Panc1 (cell line): ENCODE data around the gene OR2H1. TPM values are rescaled to one million over a fixed set of nuclear protein-coding genes. Genes with fewer than 3 reads are reported as not detected.

ENCODE experiments used
- ATAC-seq: fragments of 200-7000 bp; cut with Tn5 transposase; 2 replicates; pipeline ENCODE4 v1.9.1; 2020; ENCODE audit warnings: mild to moderate bottlenecking, moderate library complexity
- BruUV-seq: library from RNA; stranded (reverse); fragments of 400-500 nt; replicated peaks from 2 replicates; lab custom pipeline; 2021; lab: Mats Ljungman, UMichigan
- CTCF ChIA-PET: fragments of 300-600 bp; sonication (Branson Sonifier 250); formaldehyde crosslinking; loops from one replicate; lab custom pipeline; 2022; ENCODE audit warnings: antibody characterized with exemption; lab: Charles Lee
- POLR2A ChIA-PET: fragments of 300-600 bp; sonication (Branson Sonifier 250); formaldehyde crosslinking; loops from one replicate; lab custom pipeline; 2022; ENCODE audit warnings: antibody characterized with exemption; lab: Charles Lee
- DNase-seq: peaks from one replicate; pipeline ENCODE4 v3.0.0-alpha.2; 2010; ENCODE audit warnings: low read depth, low spot score
- H3K27ac ChIP-seq: 2 replicates; pipeline ENCODE4 v1.5.1; 2011; ENCODE audit warnings: mild to moderate bottlenecking, low read length, inconsistent platforms
- H3K27me3 ChIP-seq: fragments of 200-500 bp; sonication (Bioruptor generic); 2 replicates; pipeline ENCODE4 v1.6.0; 2014; ENCODE audit warnings: low read length, inconsistent platforms; ENCODE audit not compliant: control insufficient read depth, insufficient read depth
- H3K36me3 ChIP-seq: fragments of 200-500 bp; sonication (Bioruptor generic); 2 replicates; pipeline ENCODE4 v1.5.1; 2014; ENCODE audit warnings: inconsistent platforms, mild to moderate bottlenecking, low read length, moderate library complexity; ENCODE audit not compliant: control insufficient read depth, insufficient read depth
- H3K4me1 ChIP-seq: 2 replicates; pipeline ENCODE4 v1.5.1; 2011; ENCODE audit warnings: inconsistent platforms, mild to moderate bottlenecking, low read length, moderate library complexity; ENCODE audit not compliant: control insufficient read depth, insufficient read depth
- H3K4me3 ChIP-seq, 2 experiments: 2 replicates each; pipeline ENCODE4 v1.5.1; 2011 to 2012; ENCODE audit warnings: low read depth in 2 of 2, low read length in 2 of 2, mild to moderate bottlenecking in 2 of 2, inconsistent platforms in 1 of 2, moderate library complexity in 1 of 2
- H3K9me3 ChIP-seq: fragments of 200-500 bp; sonication (Bioruptor generic); 2 replicates; pipeline ENCODE4 v1.5.1; 2014; ENCODE audit warnings: low read depth, mild to moderate bottlenecking, inconsistent platforms, low read length, moderate library complexity; ENCODE audit not compliant: control insufficient read depth, insufficient read depth
- CTCF ChIP-seq: fragments of 450-650 bp; IDR thresholded peaks from 2 replicates; pipeline ENCODE4 v1.5.1; 2017; ENCODE audit warnings: mild to moderate bottlenecking
- POLR2AphosphoS5 ChIP-seq: IDR thresholded peaks from 2 replicates; pipeline ENCODE4 v1.6.1; 2012; ENCODE audit warnings: mild to moderate bottlenecking, low read depth, low read length, moderate library complexity
- REST ChIP-seq, 2 experiments: IDR thresholded peaks; 2 replicates each; pipeline ENCODE4 v1.6.1; 2011 to 2012; ENCODE audit warnings: low read depth in 2 of 2, control low read depth in 1 of 2, low read length in 1 of 2, mild to moderate bottlenecking in 1 of 2, moderate library complexity in 1 of 2; ENCODE audit not compliant: insufficient read depth in 1 of 2
- SIN3A ChIP-seq: IDR thresholded peaks from 2 replicates; pipeline ENCODE4 v1.6.1; 2012; ENCODE audit warnings: low read depth, mild to moderate bottlenecking, low read length, moderate library complexity, borderline replicate concordance; ENCODE audit not compliant: insufficient read depth
- TCF7L2 ChIP-seq: IDR thresholded peaks from 2 replicates; pipeline ENCODE4 v1.6.1; 2011; ENCODE audit warnings: mild to moderate bottlenecking, low read depth, low read length, inconsistent platforms
- in situ Hi-C: cut with HindIII; loops from 2 replicates; pipeline ENCODE4 v1.10.0; 2016; ENCODE audit warnings: low sequenced_read_pairs, low pct_unique_long_range_greater_than_20kb
- intact Hi-C: fragments of 100-400 bp; cut with micrococcal nuclease; formaldehyde crosslinking; loops from one replicate; pipeline ENCODE4 v1.10.0; 2022; ENCODE audit not compliant: unreplicated experiment
- total RNA-seq: library from RNA; stranded (reverse); gene quantifications from one replicate; pipeline ENCODE4 v1.2.1, GENCODE V29; 2021; ENCODE audit not compliant: unreplicated experiment

The OR2H1 gene
- total RNA-seq, 1 experiment from 2014 or later, result not detected

DNA sequence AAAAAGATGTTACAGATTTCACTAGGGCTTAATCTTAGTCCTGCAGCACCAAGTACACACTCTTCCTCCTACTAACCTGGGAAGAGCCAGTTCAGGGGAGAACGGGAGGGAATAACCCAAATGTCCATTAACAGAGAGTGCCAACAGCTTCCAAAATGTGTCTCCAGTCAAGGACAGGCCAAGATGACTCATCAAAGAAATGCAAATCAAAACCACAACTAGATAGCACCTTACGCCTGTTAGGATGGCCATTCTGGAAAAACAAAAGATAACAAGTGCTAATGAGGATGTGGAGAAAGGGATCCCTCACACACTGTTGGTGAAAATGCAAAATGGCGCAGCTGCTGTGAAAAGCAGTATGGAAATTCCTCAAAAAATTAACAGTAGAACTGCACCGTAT lies 34.6 kb downstream of the OR2H1 start:
- POLR2A ChIA-PET, result no interaction called here
- no peaks in the 10 kb centered on the region for H3K27me3 ChIP-seq
- no peaks in the 10 kb centered on the region for H3K36me3 ChIP-seq
- no TSS peak for BruUV-seq
- intact Hi-C loops, result no loop called here
- H3K4me3 ChIP-seq, result no peak overlapping the region
- ATAC-seq (no peak), DNase-seq (no peak)
- no peak for TF ChIP-seq CTCF
- TF ChIP-seq TCF7L2, result no peak
- TF ChIP-seq POLR2AphosphoS5, result no peak
- no peak for TF ChIP-seq SIN3A
- TF ChIP-seq REST (IDR thresholded peaks at IDR 0.05; ENCODE audit: insufficient read depth in 1 of 2, low read depth in 2 of 2, low read length in 1 of 2), result no peak
- CTCF ChIA-PET, result no interaction called here
- H3K4me1 ChIP-seq, result no peaks in the 10 kb centered on the region
- no peaks in the 10 kb centered on the region for H3K9me3 ChIP-seq
- H3K27ac ChIP-seq, result no peak overlapping the region
- in situ Hi-C loops, result no loop called here

DNA sequence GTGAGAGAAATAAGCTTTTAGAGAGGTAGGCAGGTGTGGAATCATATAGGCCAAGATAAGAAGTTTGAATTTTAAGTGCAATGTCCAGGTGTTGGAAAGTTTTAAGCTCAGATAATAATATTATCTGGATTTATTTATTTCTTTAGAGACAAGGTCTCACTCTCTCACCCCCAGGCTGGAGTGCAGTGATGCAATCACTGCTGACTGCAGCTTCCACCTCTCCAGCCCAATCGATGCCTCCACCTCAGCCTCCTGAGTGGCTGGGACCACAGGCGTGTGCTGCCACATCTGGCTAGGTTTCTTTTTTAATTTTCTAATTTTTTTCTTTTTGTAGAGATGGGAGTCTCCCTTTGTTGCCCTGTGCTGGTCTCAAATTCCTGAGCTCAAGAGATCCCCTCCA lies 36.3 kb downstream of the OR2H1 start:
- Histone ChIP-seq H3K27ac (no peak overlapping the region), H3K4me3 (no peak overlapping the region), H3K4me1 (no peaks in the 10 kb centered on the region), H3K27me3 (no peaks in the 10 kb centered on the region), H3K36me3 (no peaks in the 10 kb centered on the region), H3K9me3 (no peaks in the 10 kb centered on the region)
- DNase-seq (no peak), ATAC-seq (no peak)
- intact Hi-C loops (no loop called here), in situ Hi-C loops (no loop called here)
- ChIA-PET POLR2A (no interaction called here), CTCF (no interaction called here)
- TF ChIP-seq TCF7L2 (no peak), REST (IDR thresholded peaks at IDR 0.05; ENCODE audit: insufficient read depth in 1 of 2, low read depth in 2 of 2, low read length in 1 of 2) (no peak), CTCF (no peak), POLR2AphosphoS5 (no peak), SIN3A (no peak)
- BruUV-seq, result no TSS peak
